Right ventricle myocardium superior (tissue), 1 donor: ENCODE data around the gene TNFRSF1A. TPM values are rescaled to one million over a fixed set of nuclear protein-coding genes. Genes with fewer than 3 reads are reported as not detected.
A peak's percentile ranks its signal among the peaks of the same experiment; 100 is the strongest.

Experiments
- ATAC-seq: fragments of 200-7000 bp; cut with Tn5 transposase; one replicate; pipeline ENCODE4 v1.9.1; 2020; ENCODE audit warnings: mild to moderate bottlenecking; ENCODE audit not compliant: poor library complexity
- DNase-seq: peaks from one replicate; pipeline ENCODE4 v3.0.0-alpha.2; 2020
- intact Hi-C: fragments of 100-400 bp; cut with DNase I; formaldehyde crosslinking; loops from one replicate; pipeline ENCODE4 v1.11.2; 2022
- total RNA-seq: library from RNA; stranded (reverse); fragmentation: NEBNext Ultra II Directional; extraction: Animal tissue kit (Norgen Biotek cat#: 25700); gene quantifications from one replicate; pipeline ENCODE4 v1.2.1, GENCODE V29; 2021
- donor health status: DM: no; HTN: yes; CAD: no; lungs with severe emphysema.

Gene TNFRSF1A
- total RNA-seq, 1 donor from 2014 or later: 47.9 TPM

DNA sequence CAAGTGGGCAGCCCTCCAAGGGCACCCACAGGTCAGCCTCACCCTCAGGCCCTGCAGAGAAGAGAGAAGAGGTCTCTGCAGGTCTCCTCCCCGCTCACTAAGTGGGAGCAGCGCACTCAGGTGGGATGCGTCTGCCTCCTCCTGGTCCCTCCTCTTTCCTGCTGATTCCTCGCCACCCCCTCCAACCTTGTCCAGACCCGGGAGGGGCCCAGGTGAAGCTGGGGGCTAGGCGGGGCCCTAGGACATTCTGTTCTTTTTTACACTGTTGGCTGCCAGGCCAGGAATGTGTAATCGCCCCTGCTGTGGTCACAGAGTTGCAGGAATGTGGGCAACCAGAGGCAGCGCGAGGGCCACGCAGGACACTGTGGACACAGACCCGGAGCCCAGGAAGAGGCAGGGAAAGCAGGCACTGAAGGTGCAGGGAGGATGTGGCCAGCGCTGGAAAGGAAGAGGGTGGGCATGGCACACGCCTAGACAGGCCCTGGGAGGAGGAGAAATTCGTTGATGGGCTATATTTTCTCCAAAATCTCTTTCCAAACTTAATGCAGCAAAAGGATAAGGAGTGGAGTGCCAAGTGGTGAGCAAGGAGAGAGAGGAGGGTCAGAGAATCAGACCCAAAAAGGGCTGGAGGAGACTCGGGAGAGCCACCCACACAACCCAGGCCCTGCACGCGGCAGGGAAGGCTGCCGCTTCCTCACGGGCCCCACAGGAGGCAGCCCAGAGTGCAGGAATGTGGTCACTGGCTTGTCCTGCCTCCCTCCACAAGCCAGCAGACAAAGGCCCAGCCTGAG lies 34.4 kb upstream of the TNFRSF1A start:
- peak; percentile 69 for ATAC-seq
- intact Hi-C loops: no loop called here
- DNase-seq: peak; percentile 70

GRCh38 chr12:6375269-6376078 lies 33.6 kb upstream of the TNFRSF1A start, which contains the start of gene SCNN1A:
SCNN1A (minus strand) TSS chr12:6375563; CDS start chr12:6374783, 780 bp downstream.
- intact Hi-C loops: no loop called here
- ATAC-seq (no peak), DNase-seq (no peak)

DNA sequence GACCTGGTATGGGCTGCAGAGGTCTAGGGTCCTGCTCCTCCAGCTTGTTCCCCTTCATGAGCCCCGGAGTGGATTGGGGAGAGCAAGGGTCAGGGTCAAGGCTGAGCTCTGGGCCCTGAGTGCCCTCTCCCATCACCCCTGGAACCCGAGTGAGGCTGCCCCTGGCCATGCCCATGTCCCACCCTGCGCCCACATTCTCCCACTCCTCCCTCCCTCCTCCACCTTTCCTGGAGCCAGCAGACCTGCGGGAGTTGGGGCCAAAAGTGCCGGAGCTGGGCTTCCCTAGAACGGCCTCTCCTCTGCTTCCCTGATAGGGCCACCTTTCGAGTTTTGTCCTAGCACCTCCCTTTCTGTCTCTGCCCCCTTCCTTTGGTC lies 32.9 kb upstream of the TNFRSF1A start:
- DNase-seq: no peak
- intact Hi-C loops: no loop called here

DNA sequence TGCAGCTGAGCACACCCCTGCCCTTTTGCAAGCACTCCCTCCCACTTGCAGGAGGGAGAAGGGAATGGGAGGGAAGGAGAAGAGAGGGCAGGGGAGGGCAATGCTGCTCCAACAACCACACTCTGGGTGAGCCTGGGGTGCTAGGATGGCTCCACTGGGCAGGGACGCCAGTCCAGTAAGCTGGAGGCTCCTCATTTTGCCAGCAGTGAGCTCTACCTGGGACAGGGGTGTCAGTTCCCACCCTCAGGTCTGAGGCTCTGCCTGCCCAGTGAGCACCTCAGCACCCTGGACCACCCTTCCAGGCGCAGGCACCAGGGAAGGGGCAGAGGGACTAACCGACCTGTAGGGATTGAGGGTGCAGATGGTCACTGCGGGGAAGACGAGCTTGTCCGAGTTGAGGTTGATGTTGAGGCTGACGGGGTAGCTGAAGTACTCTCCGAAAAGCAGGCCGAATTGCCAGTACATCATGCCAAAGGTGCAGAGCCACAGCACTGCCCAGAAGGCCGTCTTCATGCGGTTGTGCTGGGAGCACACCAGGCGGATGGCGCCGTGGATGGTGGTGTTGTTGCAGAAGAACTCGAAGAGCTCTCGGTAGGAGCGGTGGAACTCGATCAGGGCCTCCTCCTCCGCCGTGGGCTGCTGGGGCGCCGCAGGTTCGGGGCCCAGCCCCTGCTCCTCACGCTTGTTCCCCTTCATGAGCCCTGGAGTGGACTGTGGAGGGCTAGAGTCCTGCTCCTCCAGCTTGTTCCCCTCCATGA lies 32.3 kb upstream of the TNFRSF1A start:
- intact Hi-C loops: no loop called here
- DNase-seq: no peak

More for the DNA sequence above, 32.9 kb upstream of the TNFRSF1A start:
- no peak for ATAC-seq

GRCh38 chr12:6373022-6373787 lies 31.3 kb upstream of the TNFRSF1A start:
- intact Hi-C loops: no loop called here
- ATAC-seq (no peak), DNase-seq (no peak)

More for the DNA sequence above, 32.3 kb upstream of the TNFRSF1A start:
- no peak for ATAC-seq

GRCh38 chr12:6372403-6373003 lies 30.6 kb upstream of the TNFRSF1A start:
- intact Hi-C loops: no loop called here
- DNase-seq (no peak), ATAC-seq (no peak)

GRCh38 chr12:6370994-6371754 lies 29.3 kb upstream of the TNFRSF1A start:
- DNase-seq (no peak), ATAC-seq (no peak)
- intact Hi-C loops: no loop called here

GRCh38 chr12:6370576-6370935 lies 28.7 kb upstream of the TNFRSF1A start:
- intact Hi-C loops: no loop called here
- no peak for ATAC-seq
- no peak for DNase-seq

GRCh38 chr12:6369916-6370575 lies 28.2 kb upstream of the TNFRSF1A start:
- intact Hi-C loops: no loop called here
- ATAC-seq (no peak), DNase-seq (no peak)

DNA sequence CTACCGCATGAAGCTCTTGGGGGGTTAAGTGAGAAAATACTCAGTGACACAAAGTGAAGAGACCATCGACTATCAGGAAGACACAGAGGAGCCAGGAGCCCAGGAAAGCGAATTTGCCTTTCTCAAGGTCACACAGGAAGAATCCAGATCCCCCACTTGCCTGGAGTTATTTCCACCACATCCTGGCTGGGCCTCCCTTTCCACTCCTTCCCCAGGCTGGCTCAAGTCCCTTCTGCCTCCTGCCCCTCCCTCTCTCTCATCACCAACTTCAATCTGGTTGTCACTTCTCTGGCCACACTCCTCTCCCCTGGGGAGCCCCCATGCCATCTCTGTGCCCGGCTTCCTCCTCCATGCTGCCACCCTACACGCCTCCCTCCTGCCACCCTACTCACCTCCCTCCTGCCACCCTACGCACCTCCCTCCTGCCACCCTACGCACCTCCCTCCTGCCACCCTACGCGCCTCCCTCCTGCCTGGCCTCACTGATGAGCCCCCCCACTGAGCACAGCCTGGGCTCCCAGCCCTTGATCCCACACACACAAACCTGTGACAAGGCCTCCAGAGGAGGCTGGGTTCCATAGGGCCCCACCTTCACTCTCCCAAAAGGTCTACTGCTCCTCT lies 27.1 kb upstream of the TNFRSF1A start:
- intact Hi-C loops: no loop called here
- peak; percentile 10 for DNase-seq
- ATAC-seq: no peak

- intact Hi-C loops: no loop called here
- DNase-seq (no peak), ATAC-seq (no peak)
Observed at GRCh38 chr12:6367969-6368892, 26.4 kb upstream of the TNFRSF1A start.

DNA sequence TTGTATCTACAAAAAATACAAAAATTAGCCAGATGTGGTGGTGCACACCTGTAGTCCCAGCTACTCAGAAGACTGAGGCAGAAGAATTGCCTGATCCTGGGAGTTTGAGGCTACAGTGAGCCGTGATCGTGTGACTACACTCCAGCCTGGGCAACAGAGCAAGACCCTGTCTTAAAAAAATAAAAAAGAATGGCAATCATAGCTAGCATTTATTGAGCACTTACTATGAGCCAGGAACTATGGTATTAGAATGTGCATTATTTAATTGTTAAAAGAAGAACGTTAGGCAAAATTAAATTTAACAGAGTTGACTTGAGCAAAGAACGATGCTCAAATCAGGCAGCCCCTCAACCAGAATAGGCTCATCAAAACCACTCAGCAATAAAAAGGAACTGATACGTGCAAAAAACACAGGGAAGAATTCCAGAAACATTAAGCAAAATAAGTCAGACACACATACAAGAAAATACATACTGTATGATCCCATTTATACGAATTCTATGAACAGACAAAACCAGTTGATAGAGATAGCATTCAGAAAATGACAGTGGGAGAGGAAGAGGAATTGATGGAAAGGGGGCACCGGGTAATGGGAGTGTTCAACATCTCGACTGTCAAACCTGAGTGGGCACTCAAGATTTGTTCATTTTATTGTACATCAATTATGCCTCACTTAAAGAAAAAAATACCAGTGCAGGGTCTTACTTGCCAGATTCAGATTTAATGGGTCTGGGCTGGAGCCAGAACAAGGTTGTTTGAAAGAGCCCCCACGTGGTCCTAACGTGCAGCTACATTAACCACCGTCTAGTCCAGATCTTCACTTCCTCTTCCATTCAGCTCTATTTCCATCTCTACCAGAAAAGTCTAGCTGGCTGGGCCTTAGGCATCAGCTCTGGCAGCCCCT lies 25.4 kb upstream of the TNFRSF1A start:
- intact Hi-C loops: no loop called here
- ATAC-seq: peak; percentile 28
- DNase-seq: no peak

GRCh38 chr12:6364044-6364374 lies 22.1 kb upstream of the TNFRSF1A start:
- ATAC-seq (peak; percentile 9), DNase-seq (no peak)
- intact Hi-C loops: no loop called here

- DNase-seq (peak; percentile 85), ATAC-seq (peak; percentile 96)
- intact Hi-C loops: no loop called here
Observed at GRCh38 chr12:6363330-6364043, 21.6 kb upstream of the TNFRSF1A start.
